Suprapubic skin (tissue), 4 donors: Measurements from ENCODE around the gene MIGA2.

ENCODE experiments used
- POLR2A ChIP-seq, 2 donors: fragments of 450-650 bp; IDR thresholded peaks; one replicate each; pipeline ENCODE4 v1.6.1; 2017; ENCODE audit warnings: antibody characterized with exemption in 2 of 2, mild to moderate bottlenecking in 2 of 2, moderate library complexity in 2 of 2
- POLR2AphosphoS5 ChIP-seq, 3 donors: sonication (generic); formaldehyde crosslinking; IDR thresholded peaks; one replicate each; pipeline ENCODE4 v1.6.1; 2017; ENCODE audit warnings: antibody characterized with exemption in 3 of 3

GRCh38 chr9:129040113-129040643, 3.8 kb downstream of the MIGA2 start:
- TF ChIP-seq POLR2AphosphoS5 (IDR thresholded peaks at IDR 0.05) (no peak), POLR2A (IDR thresholded peaks at IDR 0.05) (no peak)
